H1 (cell line): ENCODE data around the gene TARDBP. TPM values are rescaled to one million over a fixed set of nuclear protein-coding genes. Genes with fewer than 3 reads are reported as not detected.

ENCODE experiments used
- CTCF ChIA-PET: fragments of 300-600 bp; sonication (Branson Sonifier 250); formaldehyde crosslinking; loops from one replicate; lab custom pipeline; 2021; ENCODE audit not compliant: partially characterized antibody; lab: Charles Lee
- POLR2A ChIA-PET: fragments of 300-600 bp; sonication (Branson Sonifier 250); formaldehyde crosslinking; loops from one replicate; lab custom pipeline; 2021; ENCODE audit warnings: inconsistent platforms; ENCODE audit not compliant: partially characterized antibody; lab: Charles Lee
- DNase-seq, 2 experiments: peaks; one replicate each; pipeline versions ENCODE4 v3.0.0 to v3.0.0-alpha.2; 2010 to 2022; ENCODE audit warnings: low spot score in 2 of 2, low read depth in 1 of 2, mixed read lengths in 1 of 2
- FAIRE-seq: peaks from 2 replicates; lab custom pipeline; 2011; peaks lifted over from hg19 to GRCh38; lab: Jason Lieb, UNC
- H2AFZ ChIP-seq: 2 replicates; pipeline ENCODE4 v1.8.1; 2012; ENCODE audit warnings: low read length, inconsistent platforms
- H2AK5ac ChIP-seq: 2 replicates; pipeline ENCODE4 v1.6.1; 2013; ENCODE audit warnings: low read depth, low read length
- H2BK120ac ChIP-seq: replicated peaks from 2 replicates; pipeline ENCODE3; 2013; ENCODE audit warnings: low read depth, low read length, inconsistent platforms
- H2BK12ac ChIP-seq: 2 replicates; pipeline ENCODE4 v1.6.1; 2013; ENCODE audit warnings: low read depth, low read length
- H2BK15ac ChIP-seq: 2 replicates; pipeline ENCODE4 v1.6.1; 2013; ENCODE audit warnings: low read length
- H2BK20ac ChIP-seq: 2 replicates; pipeline ENCODE4 v1.6.1; 2013; ENCODE audit warnings: low read length
- H2BK5ac ChIP-seq: 2 replicates; pipeline ENCODE4 v1.6.1; 2013; ENCODE audit warnings: low read depth, low read length
- H3K14ac ChIP-seq: 2 replicates; pipeline ENCODE4 v1.6.1; 2013; ENCODE audit warnings: inconsistent platforms; ENCODE audit not compliant: insufficient read length
- H3K18ac ChIP-seq: 2 replicates; pipeline ENCODE4 v1.6.1; 2013; ENCODE audit warnings: low read length; ENCODE audit errors: extremely low read depth
- H3K23ac ChIP-seq: 2 replicates; pipeline ENCODE4 v1.6.1; 2013; ENCODE audit warnings: inconsistent platforms; ENCODE audit not compliant: insufficient read length
- H3K23me2 ChIP-seq: 2 replicates; pipeline ENCODE4 v1.6.1; 2013; ENCODE audit warnings: low read depth, low read length
- H3K27ac ChIP-seq: 2 replicates; pipeline ENCODE4 v1.6.1; 2011; ENCODE audit warnings: low read depth, low read length, inconsistent platforms
- H3K27me3 ChIP-seq, 4 experiments: replicated peaks in 1 of 4; 1 replicate in 1 of 4; 2 replicates in 3 of 4; pipeline versions ENCODE4 v1.6.1 to v1.8.1; 2011 to 2013; ENCODE audit warnings: low read length in 3 of 4, mild to moderate bottlenecking in 3 of 4, inconsistent platforms in 2 of 4, mixed read lengths in 2 of 4, moderate library complexity in 1 of 4; ENCODE audit not compliant: control insufficient read depth in 3 of 4, insufficient read depth in 3 of 4; ENCODE audit errors: extremely low read depth in 1 of 4
- H3K36me3 ChIP-seq, 4 experiments: 2 replicates each; pipeline versions ENCODE4 v1.6.1 to v1.8.1; 2011 to 2013; ENCODE audit warnings: mild to moderate bottlenecking in 4 of 4, low read length in 3 of 4, moderate library complexity in 2 of 4, control low read depth in 1 of 4, inconsistent platforms in 1 of 4; ENCODE audit not compliant: insufficient read depth in 4 of 4, control insufficient read depth in 2 of 4
- H3K4ac ChIP-seq: replicated peaks from 2 replicates; pipeline ENCODE3; 2013; ENCODE audit warnings: low read length, low read depth, mixed read lengths, inconsistent platforms; ENCODE audit not compliant: insufficient read length
- H3K4me1 ChIP-seq, 4 experiments: replicated peaks in 1 of 4; 1 replicate in 1 of 4; 2 replicates in 3 of 4; pipeline versions ENCODE4 v1.6.1 to v1.8.1; 2011 to 2013; ENCODE audit warnings: low read length in 3 of 4, inconsistent platforms in 2 of 4, mixed read lengths in 1 of 4; ENCODE audit not compliant: insufficient read depth in 4 of 4, control insufficient read depth in 3 of 4
- H3K4me2 ChIP-seq, 2 experiments: 2 replicates each; pipeline versions ENCODE4 v1.6.1 to v1.8.1; 2011 to 2013; ENCODE audit warnings: low read depth in 2 of 2, low read length in 2 of 2, control low read depth in 1 of 2, inconsistent platforms in 1 of 2, mild to moderate bottlenecking in 1 of 2; ENCODE audit not compliant: insufficient read depth in 1 of 2
- H3K4me3 ChIP-seq, 4 experiments: fragments of 200-600, 300-600 bp in 1 of 4; sonication (generic), shearing (Covaris generic), sonication (Bioruptor Twin) in 1 of 4; 2 replicates each; pipeline versions ENCODE4 v1.5.1 to v1.8.1; 2011 to 2016; ENCODE audit warnings: low read length in 4 of 4, low read depth in 3 of 4, control low read depth in 2 of 4, inconsistent platforms in 2 of 4, mild to moderate bottlenecking in 2 of 4, mixed read lengths in 1 of 4, moderate library complexity in 1 of 4; ENCODE audit not compliant: insufficient read depth in 2 of 4; ENCODE audit errors: extremely low read depth in 1 of 4
- H3K56ac ChIP-seq: replicated peaks from 2 replicates; pipeline ENCODE3; 2013; ENCODE audit warnings: low read depth, mild to moderate bottlenecking, mixed read lengths, low read length, inconsistent platforms; ENCODE audit not compliant: insufficient read length
- H3K79me1 ChIP-seq: 2 replicates; pipeline ENCODE4 v1.6.1; 2013; ENCODE audit warnings: low read depth, low read length, control low read depth
- H3K79me2 ChIP-seq, 2 experiments: 2 replicates each; pipeline versions ENCODE4 v1.6.1 to v1.8.1; 2012 to 2013; ENCODE audit warnings: low read length in 2 of 2, mild to moderate bottlenecking in 2 of 2, inconsistent platforms in 1 of 2; ENCODE audit not compliant: insufficient read depth in 2 of 2, control insufficient read depth in 1 of 2
- H3K9ac ChIP-seq, 4 experiments: replicated peaks in 1 of 4; 1 replicate in 1 of 4; 2 replicates in 3 of 4; pipeline versions ENCODE4 v1.6.1 to v1.8.1; 2011 to 2013; ENCODE audit warnings: low read depth in 3 of 4, low read length in 3 of 4, control low read depth in 2 of 4, mild to moderate bottlenecking in 2 of 4, moderate library complexity in 2 of 4, inconsistent platforms in 1 of 4; ENCODE audit errors: extremely low read depth in 1 of 4
- H3K9me3 ChIP-seq, 2 experiments: 2 replicates each; pipeline versions ENCODE4 v1.6.1 to v1.8.1; 2012 to 2013; ENCODE audit warnings: mild to moderate bottlenecking in 2 of 2, moderate library complexity in 2 of 2, control low read depth in 1 of 2, inconsistent platforms in 1 of 2, low read depth in 1 of 2, low read length in 1 of 2, mixed read lengths in 1 of 2; ENCODE audit not compliant: insufficient read depth in 2 of 2
- H4K20me1 ChIP-seq, 2 experiments: replicated peaks in 1 of 2; 2 replicates each; pipeline versions ENCODE3 to v1.8.1; 2011 to 2013; ENCODE audit warnings: inconsistent platforms in 2 of 2, low read length in 2 of 2, mild to moderate bottlenecking in 1 of 2; ENCODE audit not compliant: insufficient read depth in 2 of 2, control insufficient read depth in 1 of 2
- H4K5ac ChIP-seq: 2 replicates; pipeline ENCODE4 v1.6.1; 2013; ENCODE audit warnings: low read length, low read depth, mixed read lengths, inconsistent platforms; ENCODE audit not compliant: insufficient read length
- H4K8ac ChIP-seq: 2 replicates; pipeline ENCODE4 v1.8.0; 2013; ENCODE audit warnings: mild to moderate bottlenecking, moderate library complexity, low read length, inconsistent platforms; ENCODE audit not compliant: insufficient read depth; ENCODE audit errors: extremely low read depth
- H4K91ac ChIP-seq: replicated peaks from 2 replicates; pipeline ENCODE3; 2013; ENCODE audit warnings: low read length, mixed read lengths, inconsistent platforms; ENCODE audit not compliant: insufficient read length
- CHD2 ChIP-seq: IDR thresholded peaks from 2 replicates; pipeline ENCODE4 v1.6.1; 2012; ENCODE audit warnings: low read length, improper control_type of control experiment
- GABPA ChIP-seq: IDR thresholded peaks from 2 replicates; pipeline ENCODE4 v1.6.1; 2011; ENCODE audit warnings: mild to moderate bottlenecking, low read length, moderate library complexity, borderline replicate concordance; ENCODE audit not compliant: insufficient read depth
- MAFK ChIP-seq: IDR thresholded peaks from 2 replicates; pipeline ENCODE4 v1.6.1; 2012; ENCODE audit warnings: low read depth, mild to moderate bottlenecking, improper control_type of control experiment, low read length
- POLR2AphosphoS5 ChIP-seq: IDR thresholded peaks from 2 replicates; pipeline ENCODE4 v1.6.1; 2011; ENCODE audit warnings: low read depth, low read length
- POU5F1 ChIP-seq: IDR thresholded peaks from 2 replicates; pipeline ENCODE4 v1.6.1; 2011; ENCODE audit warnings: low read depth, mild to moderate bottlenecking, low read length, moderate library complexity
- RFX5 ChIP-seq: IDR thresholded peaks from 2 replicates; pipeline ENCODE4 v1.6.1; 2011; ENCODE audit warnings: low read depth, low read length, improper control_type of control experiment, borderline replicate concordance
- SIX5 ChIP-seq: IDR thresholded peaks from 2 replicates; pipeline ENCODE4 v1.6.1; 2011; ENCODE audit warnings: mild to moderate bottlenecking, low read depth, low read length
- TEAD4 ChIP-seq: IDR thresholded peaks from 2 replicates; pipeline ENCODE4 v1.6.1; 2012; ENCODE audit warnings: low read depth, low read length, inconsistent platforms, mixed read lengths
- WGBS, 2 experiments: shearing (Covaris generic) in 1 of 2; methylation state at CpG; one replicate each; pipeline versions ENCODE4 v1.1.6 to v1.1.7; 2013 to 2015; ENCODE audit warnings: low lambda C conversion rate in 2 of 2, mixed read lengths in 2 of 2, inconsistent platforms in 1 of 2, low coverage in 1 of 2, missing lambda C conversion rate in 1 of 2; ENCODE audit not compliant: insufficient replicate concordance in 2 of 2, insufficient coverage in 1 of 2, insufficient read length in 1 of 2; ENCODE audit errors: extremely low coverage in 1 of 2, missing lambda C conversion rate in 1 of 2; 5-methylcytosine and 5-hydroxymethylcytosine counted together
- polyA plus RNA-seq, 7 experiments: library from polyadenylated mRNA; depleted of rRNA in 3 of 7; stranded (reverse) in 5 of 7; unstranded in 2 of 7; fragments of >200 nt in 5 of 7; fragments of 200-250 nt in 2 of 7; gene quantifications; 1 replicate in 5 of 7; 2 replicates in 1 of 7; 4 replicates in 1 of 7; pipeline versions ENCODE4 v1.2.1 to v1.2.3, GENCODE V29; 2011 to 2013; ENCODE audit warnings: missing spikeins in 2 of 7, mixed read lengths in 2 of 7
- total RNA-seq: library from RNA; stranded (reverse); fragmentation: NEBNext Ultra II Directional; extraction: Animal tissue kit (Norgen Biotek cat#: 25700); gene quantifications from 2 replicates; pipeline ENCODE4 v1.2.1, GENCODE V29; 2021

Gene TARDBP
- total and polyA plus RNA-seq, 2 of the 8 experiments (the other 6 are each of a cell fraction or from before 2014, with no cell fraction given) = 144 to 240 TPM

GRCh38 chr1:11026903-11027302 is 14.4 kb downstream of the TARDBP start:
- H3K27ac ChIP-seq = no peak overlapping the region
- H3K4ac ChIP-seq = no peak overlapping the region
- peaks cover 13 to 59% (median 29%) of the 10 kb centered on the region in 4 experiments for H3K36me3 ChIP-seq
- H3K9ac ChIP-seq = no peak overlapping the region
- no peak overlapping the region for H2BK15ac ChIP-seq
- ChIA-PET POLR2A (interaction anchor here (0.8 to 1.6 kb wide), 8 partner anchors 8 to 285 kb away, joined by 3 to 8 read pairs (median 4); partner anchors contain the start of gene TARDBP), CTCF (interaction anchor here (1.7 kb wide), 1 partner anchor 11 kb away, joined by 9 read pairs; no protein-coding TSS in a partner anchor)
- H3K4me2 ChIP-seq = no peak overlapping the region
- no peak overlapping the region for H3K14ac ChIP-seq
- H2AFZ ChIP-seq = no peak overlapping the region
- H4K5ac ChIP-seq = no peak overlapping the region
- no peak overlapping the region for H2AK5ac ChIP-seq
- H3K79me1 ChIP-seq = no peaks in the 10 kb centered on the region
- no peak overlapping the region for H2BK120ac ChIP-seq
- FAIRE-seq (no peak), DNase-seq (no peak)
- H3K9me3 ChIP-seq = no peaks in the 10 kb centered on the region; a peak in 1 of 4 replicates
- H3K4me1 ChIP-seq = peaks cover 0 to 4% (median 0%) of the 10 kb centered on the region in 4 experiments; a peak in 3 of 7 replicates
- no peak overlapping the region for H4K91ac ChIP-seq
- no peak overlapping the region for H3K4me3 ChIP-seq
- H4K20me1 ChIP-seq = peaks cover 3 to 9% of the 10 kb centered on the region in 2 experiments
- TF ChIP-seq RFX5 (no peak), TEAD4 (no peak), GABPA (no peak), POLR2AphosphoS5 (peak; percentile 49), SIX5 (no peak), CHD2 (no peak), MAFK (no peak), POU5F1 (no peak)
- no peak overlapping the region for H2BK12ac ChIP-seq
- WGBS, 2 experiments = 90% methylated on average over 5 of the region's 5 CpGs; no CpG with 5 or more reads in 1 of the 2 experiments
- H3K27me3 ChIP-seq = no peaks in the 10 kb centered on the region
- H3K79me2 ChIP-seq = no peaks in the 10 kb centered on the region
- H2BK20ac ChIP-seq = no peak overlapping the region
- H3K56ac ChIP-seq = no peak overlapping the region
- no peak overlapping the region for H2BK5ac ChIP-seq
- H3K23me2 ChIP-seq = no peaks in the 10 kb centered on the region
- no peak overlapping the region for H3K23ac ChIP-seq
- H3K18ac ChIP-seq = no peak overlapping the region
- H4K8ac ChIP-seq = no peak overlapping the region; the same call in 1 of the 2 replicates
